K562 (cell line): ENCODE data around the gene ZNF792. TPM values are rescaled to one million over a fixed set of nuclear protein-coding genes. Genes with fewer than 3 reads are reported as not detected.

Experiments used
- EZH2 ChIP-seq: IDR thresholded peaks from 2 replicates; pipeline ENCODE4 v1.6.1; 2012; ENCODE audit warnings: low read depth, mild to moderate bottlenecking, inconsistent platforms, low read length, borderline replicate concordance
- FOXO4 ChIP-seq: fragments of 450-650 bp; formaldehyde crosslinking; IDR thresholded peaks from 2 replicates; pipeline ENCODE4 v1.4.0; 2020; ENCODE audit warnings: mild to moderate bottlenecking, moderate library complexity
- LEF1 ChIP-seq: fragments of 450-650 bp; IDR thresholded peaks from 2 replicates; pipeline ENCODE4 v1.6.1; 2016; ENCODE audit warnings: mild to moderate bottlenecking
- NCOA4 ChIP-seq: fragments of 450-650 bp; IDR thresholded peaks from 2 replicates; pipeline ENCODE4 v1.6.1; 2018; ENCODE audit warnings: mild to moderate bottlenecking; ENCODE audit not compliant: partially characterized antibody
- NR1H2 ChIP-seq: sonication (generic); formaldehyde crosslinking; IDR thresholded peaks from 2 replicates; pipeline ENCODE4 v1.4.0; 2020; ENCODE audit warnings: mild to moderate bottlenecking, missing genetic modification reagents
- SMARCC2 ChIP-seq: fragments of 450-650 bp; IDR thresholded peaks from 2 replicates; pipeline ENCODE4 v1.6.1; 2017; ENCODE audit warnings: antibody characterized with exemption, moderate library complexity, mild to moderate bottlenecking, low read depth
- TFAP4 ChIP-seq: sonication (generic); formaldehyde crosslinking; IDR thresholded peaks from 2 replicates; pipeline ENCODE4 v1.8.0; 2022; ENCODE audit warnings: missing genetic modification reagents, mild to moderate bottlenecking, moderate library complexity, borderline replicate concordance
- VEZF1 ChIP-seq: fragments of 200-800 bp; sonication (Bioruptor generic); IDR thresholded peaks from 2 replicates; pipeline ENCODE4 v1.6.1; 2017; ENCODE audit warnings: missing genetic modification characterization, missing compliant biosample characterization
- ZFP91 ChIP-seq: sonication (generic); formaldehyde crosslinking; IDR thresholded peaks from 2 replicates; pipeline ENCODE4 v1.8.0; 2022; ENCODE audit warnings: mild to moderate bottlenecking, missing genetic modification reagents
- ZNF146 ChIP-seq: IDR thresholded peaks from one replicate; pipeline ENCODE4 v1.6.1; 2018; ENCODE audit warnings: missing compliant biosample characterization; ENCODE audit not compliant: unreplicated experiment
- ZNF384 ChIP-seq: IDR thresholded peaks from 2 replicates; pipeline ENCODE4 v1.6.1; 2012; ENCODE audit warnings: low read depth, low read length, improper control_type of control experiment
- ZNF511 ChIP-seq: sonication (generic); formaldehyde crosslinking; IDR thresholded peaks from 2 replicates; pipeline ENCODE4 v1.8.0; 2022; ENCODE audit warnings: mild to moderate bottlenecking, missing genetic modification reagents
- ZNF609 ChIP-seq: sonication (generic); formaldehyde crosslinking; IDR thresholded peaks from 2 replicates; pipeline ENCODE4 v1.8.1; 2023; ENCODE audit warnings: missing genetic modification reagents, mild to moderate bottlenecking, borderline replicate concordance
- polyA plus RNA-seq, 8 experiments: library from polyadenylated mRNA; depleted of rRNA in 4 of 8; stranded (reverse) in 5 of 8; unstranded in 3 of 8; fragments of >200 nt; fragmentation: Nextera tagmentation in 2 of 8; fragmentation: Illumina TruSeq in 1 of 8; extraction: Ambion mirVana in 2 of 8; extraction: Trizol in 1 of 8; gene quantifications; 2 replicates each; pipeline versions ENCODE4 v1.2.1 to v1.2.3, GENCODE V29; 2011 to 2014; ENCODE audit warnings: inconsistent platforms in 1 of 8, missing spikeins in 1 of 8
- total RNA-seq, 7 experiments: library from RNA; depleted of rRNA in 6 of 7; stranded (reverse); fragments of >200 nt in 6 of 7; fragmentation: Illumina TruSeq in 2 of 7; extraction: Trizol in 2 of 7; gene quantifications; 2 replicates each; pipeline versions ENCODE4 v1.2.1 to v1.2.3, GENCODE V29; 2011 to 2021; ENCODE audit warnings: low replicate concordance in 1 of 7

The ZNF792 gene
- total and polyA plus RNA-seq, 9 of the 15 experiments (the other 6 are each of a cell fraction or from before 2014, with no cell fraction given), result 3.3 to 16.5 (median 10.4) TPM

GRCh38 chr19:35000338-35000646 is 36.3 kb upstream of the ZNF792 start (continued):
- TF ChIP-seq ZNF384, result no peak
- TF ChIP-seq TFAP4, result no peak
- no peak for TF ChIP-seq NCOA4
- TF ChIP-seq SMARCC2, result no peak
- no peak for TF ChIP-seq FOXO4 (CRISPR knock-in tag)
- no peak for TF ChIP-seq LEF1
- TF ChIP-seq NR1H2 (CRISPR knock-in tag), result no peak
- TF ChIP-seq ZNF511 (CRISPR knock-in tag), result no peak
- no peak for TF ChIP-seq EZH2
- no peak for TF ChIP-seq ZFP91
- TF ChIP-seq VEZF1 (CRISPR knock-in tag), result peak; percentile 68; the same call in 1 of the 2 replicates
- no peak for TF ChIP-seq ZNF146 (CRISPR knock-in tag)
- TF ChIP-seq ZNF609 (CRISPR knock-in tag), result no peak
